GM23338 (cell line): ENCODE results near the gene MGAT5. TPM values are rescaled to one million over a fixed set of nuclear protein-coding genes. Genes with fewer than 3 reads are reported as not detected.

ENCODE experiments used
- ATAC-seq: fragments of 200-7000 bp; cut with Tn5 transposase; 3 replicates; pipeline ENCODE4 v1.9.1; 2020
- DNase-seq: peaks from one replicate; pipeline ENCODE4 v3.0.0-alpha.2; 2015; ENCODE audit warnings: low spot score
- H2AFZ ChIP-seq: fragments of 200-600 bp; sonication (generic); 2 replicates; pipeline ENCODE4 v1.8.0; 2016; ENCODE audit warnings: antibody characterized with exemption, mild to moderate bottlenecking, moderate library complexity
- H3F3A ChIP-seq: fragments of 200-600 bp; sonication (generic); replicated peaks from 2 replicates; pipeline ENCODE4 v1.8.0; 2017; ENCODE audit warnings: antibody characterized with exemption, mixed run types, low read depth
- H3K27ac ChIP-seq: fragments of 200-600 bp; sonication (generic); 2 replicates; pipeline ENCODE4 v1.6.1; 2016; ENCODE audit warnings: low read depth
- H3K27me3 ChIP-seq: fragments of 200-600 bp; sonication (generic); 2 replicates; pipeline ENCODE4 v1.8.0; 2016; ENCODE audit warnings: mild to moderate bottlenecking, mixed run types, moderate library complexity; ENCODE audit not compliant: insufficient read depth
- H3K36me3 ChIP-seq: fragments of 200-600 bp; sonication (generic); 2 replicates; pipeline ENCODE4 v1.8.0; 2016; ENCODE audit warnings: mild to moderate bottlenecking; ENCODE audit not compliant: insufficient read depth
- H3K4me1 ChIP-seq: fragments of 200-600 bp; sonication (generic); 2 replicates; pipeline ENCODE4 v1.8.0; 2016; ENCODE audit warnings: mild to moderate bottlenecking, moderate library complexity; ENCODE audit not compliant: insufficient read depth
- H3K4me2 ChIP-seq: fragments of 200-600 bp; sonication (generic); 2 replicates; pipeline ENCODE4 v1.7.1; 2017; ENCODE audit warnings: mixed run types
- H3K4me3 ChIP-seq: fragments of 200-600 bp; sonication (generic); 2 replicates; pipeline ENCODE4 v1.6.1; 2016; ENCODE audit warnings: mixed run types
- H3K79me2 ChIP-seq: fragments of 200-600 bp; sonication (generic); replicated peaks from 2 replicates; pipeline ENCODE4 v1.8.0; 2017; ENCODE audit warnings: mild to moderate bottlenecking; ENCODE audit not compliant: insufficient read depth
- H3K9me2 ChIP-seq: fragments of 200-600 bp; sonication (generic); 2 replicates; pipeline ENCODE4 v1.8.0; 2017; ENCODE audit not compliant: insufficient read depth
- H4K20me1 ChIP-seq: fragments of 200-600 bp; sonication (generic); replicated peaks from 2 replicates; pipeline ENCODE4 v1.8.0; 2017; ENCODE audit warnings: mild to moderate bottlenecking; ENCODE audit not compliant: insufficient read depth
- H3K27ac Mint-ChIP-seq: 2 replicates; pipeline ENCODE4 v1.8.0; 2020; ENCODE audit warnings: inconsistent platforms, mild to moderate bottlenecking, moderate library complexity, mixed read lengths
- H3K27me3 Mint-ChIP-seq: 3 replicates; pipeline ENCODE4 v1.8.0; 2022; ENCODE audit warnings: low read depth, mild to moderate bottlenecking, moderate library complexity, mixed read lengths, inconsistent platforms; ENCODE audit not compliant: insufficient read depth, poor library complexity
- H3K36me3 Mint-ChIP-seq: 3 replicates; pipeline ENCODE4 v1.8.0; 2021; ENCODE audit warnings: low read depth, mild to moderate bottlenecking, inconsistent platforms, moderate library complexity, mixed read lengths
- H3K4me1 Mint-ChIP-seq: 3 replicates; pipeline ENCODE4 v1.8.0; 2020; ENCODE audit warnings: mild to moderate bottlenecking, inconsistent platforms, mixed read lengths
- H3K4me3 Mint-ChIP-seq: 3 replicates; pipeline ENCODE4 v1.8.0; 2021; ENCODE audit warnings: moderate library complexity, mild to moderate bottlenecking, inconsistent platforms, mixed read lengths
- H3K9me3 Mint-ChIP-seq: 3 replicates; pipeline ENCODE4 v1.8.0; 2020; ENCODE audit warnings: moderate library complexity, mild to moderate bottlenecking, inconsistent platforms, mixed read lengths
- CREB1 ChIP-seq: fragments of 250-450 bp; sonication (Bioruptor Pico); IDR thresholded peaks from 2 replicates; pipeline ENCODE4 v1.5.0; 2020; ENCODE audit warnings: low read depth, mild to moderate bottlenecking, moderate library complexity
- CTCF ChIP-seq, 2 experiments: fragments of 200-600 bp in 1 of 2; sonication (generic) in 1 of 2; conservative IDR thresholded peaks; 2 replicates each; pipeline versions ENCODE4 v1.5.1 to v1.6.1; 2016 to 2017; ENCODE audit warnings: antibody characterized with exemption in 2 of 2, low read depth in 2 of 2, mild to moderate bottlenecking in 2 of 2, moderate library complexity in 1 of 2
- ETS1 ChIP-seq: IDR thresholded peaks from 2 replicates; pipeline ENCODE4 v1.6.1; 2016; ENCODE audit warnings: antibody characterized with exemption
- EZH2phosphoT487 ChIP-seq: fragments of 200-600 bp; sonication (generic); IDR thresholded peaks from one replicate; pipeline ENCODE4 v1.8.1; 2018; ENCODE audit warnings: antibody characterized with exemption; ENCODE audit not compliant: unreplicated experiment
- NANOG ChIP-seq: IDR thresholded peaks from 2 replicates; pipeline ENCODE4 v1.6.1; 2016; ENCODE audit warnings: antibody characterized with exemption, borderline replicate concordance
- POLR2AphosphoS5 ChIP-seq: IDR thresholded peaks from 2 replicates; pipeline ENCODE4 v1.6.1; 2016; ENCODE audit warnings: antibody characterized with exemption, low read depth
- REST ChIP-seq: IDR thresholded peaks from one replicate; pipeline ENCODE4 v1.6.1; 2018; ENCODE audit warnings: antibody characterized with exemption; ENCODE audit not compliant: unreplicated experiment
- ZNF331 ChIP-seq: fragments of 250-450 bp; sonication (Bioruptor Pico); IDR thresholded peaks from 2 replicates; pipeline ENCODE4 v1.5.0; 2020; ENCODE audit warnings: low read depth, mild to moderate bottlenecking, moderate library complexity
- polyA plus RNA-seq: library from polyadenylated mRNA; unstranded; fragments of >200 nt; fragmentation: Nextera tagmentation; extraction: Ambion mirVana; gene quantifications from 2 replicates; pipeline ENCODE4 v1.2.1, GENCODE V29; 2016
- total RNA-seq: library from RNA; depleted of rRNA; stranded (reverse); fragments of >200 nt; shearing (Covaris generic); gene quantifications from 2 replicates; pipeline ENCODE4 v1.2.3, GENCODE V29; 2014

MGAT5 gene
- total and polyA plus RNA-seq, 2 experiments from 2014 or later, result 4.6 to 27.6 TPM

- H3K27ac Mint-ChIP-seq, result no peak overlapping the region
- Histone ChIP-seq H3K4me3 (no peak overlapping the region), H3F3A (no peaks in the 10 kb centered on the region), H3K79me2 (no peaks in the 10 kb centered on the region), H3K27me3 (no peaks in the 10 kb centered on the region), H3K27ac (no peak overlapping the region), H4K20me1 (0 out of 2 replicates have a peak, but pooled peaks cover 3% of the 10 kb centered on the region), H3K4me1 (peaks cover 5% of the 10 kb centered on the region; the same call in 1 of the 2 replicates), H3K4me2 (no peak overlapping the region), H3K9me2 (no peaks in the 10 kb centered on the region), H2AFZ (no peak overlapping the region), H3K36me3 (no peaks in the 10 kb centered on the region)
- no peaks in the 10 kb centered on the region for H3K9me3 Mint-ChIP-seq
- ATAC-seq (no peak), DNase-seq (no peak)
- H3K4me3 Mint-ChIP-seq, result no peak overlapping the region
- no peaks in the 10 kb centered on the region for H3K27me3 Mint-ChIP-seq
- H3K4me1 Mint-ChIP-seq, result peaks cover 9% of the 10 kb centered on the region; the same call in 2 of the 3 replicates
- TF ChIP-seq REST (no peak), ETS1 (no peak)
- no peaks in the 10 kb centered on the region for H3K36me3 Mint-ChIP-seq
Observed at GRCh38 chr2:134410831-134411231, 157.0 kb downstream of the MGAT5 start.

- H3K4me2 ChIP-seq, result no peak overlapping the region
- H3K79me2 ChIP-seq, result no peaks in the 10 kb centered on the region
- H2AFZ ChIP-seq, result no peak overlapping the region
- H3K27ac ChIP-seq, result 0 out of 2 replicates have a peak overlapping the region, but pooled peaks have one; percentile 36
- Mint-ChIP-seq H3K27me3 (no peaks in the 10 kb centered on the region), H3K36me3 (no peaks in the 10 kb centered on the region), H3K9me3 (no peaks in the 10 kb centered on the region), H3K4me3 (no peak overlapping the region), H3K4me1 (peaks cover 9% of the 10 kb centered on the region; the same call in 2 of the 3 replicates), H3K27ac (no peak overlapping the region)
- H3F3A ChIP-seq, result no peaks in the 10 kb centered on the region
- H3K4me3 ChIP-seq, result no peak overlapping the region
- DNase-seq, result no peak
- no peaks in the 10 kb centered on the region for H3K9me2 ChIP-seq
- no peaks in the 10 kb centered on the region for H3K36me3 ChIP-seq
- H3K27me3 ChIP-seq, result no peaks in the 10 kb centered on the region
- H4K20me1 ChIP-seq, result 0 out of 2 replicates have a peak, but pooled peaks cover 3% of the 10 kb centered on the region
- peak; percentile 49 for ATAC-seq
- peaks cover 5% of the 10 kb centered on the region; the same call in 1 of the 2 replicates for H3K4me1 ChIP-seq
- no peak for TF ChIP-seq ZNF331
- TF ChIP-seq CTCF (conservative IDR thresholded peaks at IDR 0.05; ENCODE audit: low read depth in 2 of 2), result no peak
- TF ChIP-seq NANOG, result no peak
- no peak for TF ChIP-seq POLR2AphosphoS5
- no peak for TF ChIP-seq EZH2phosphoT487
- TF ChIP-seq CREB1 (CRISPR knock-in tag), result no peak
- TF ChIP-seq REST, result no peak
Observed at GRCh38 chr2:134411279-134411827, 157.5 kb downstream of the MGAT5 start.
